OCI-LY1 (cell line): Measurements from ENCODE around the gene KCNE4.

Experiments used
- H2AFZ ChIP-seq: fragments of 200-600 bp; sonication (generic), shearing (Covaris generic); 2 replicates; pipeline ENCODE4 v1.6.0; 2014; ENCODE audit warnings: antibody characterized with exemption, mild to moderate bottlenecking, low read length
- H3F3A ChIP-seq: fragments of 200-600 bp; sonication (generic), shearing (Covaris generic); 2 replicates; pipeline ENCODE4 v1.6.0; 2014; ENCODE audit warnings: mild to moderate bottlenecking, antibody characterized with exemption, low read length, moderate library complexity; ENCODE audit not compliant: insufficient read depth
- H3K27ac ChIP-seq: fragments of 200-600 bp; sonication (generic); 2 replicates; pipeline ENCODE4 v1.5.1; 2014; ENCODE audit warnings: low read length, mixed run types, mild to moderate bottlenecking, low read depth; ENCODE audit not compliant: poor library complexity, severe bottlenecking
- H3K27me3 ChIP-seq: fragments of 200-600 bp; sonication (generic); 2 replicates; pipeline ENCODE4 v1.6.0; 2014; ENCODE audit warnings: antibody characterized with exemption, mild to moderate bottlenecking, low read length, moderate library complexity; ENCODE audit not compliant: insufficient read depth
- H3K36me3 ChIP-seq: fragments of 200-600 bp; sonication (generic); 2 replicates; pipeline ENCODE4 v1.6.1; 2014; ENCODE audit warnings: mild to moderate bottlenecking, antibody characterized with exemption, low read length, moderate library complexity, mixed read lengths; ENCODE audit not compliant: insufficient read depth
- H3K4me1 ChIP-seq: fragments of 200-600 bp; sonication (generic); 2 replicates; pipeline ENCODE4 v1.5.1; 2014; ENCODE audit warnings: mild to moderate bottlenecking, low read length, moderate library complexity; ENCODE audit not compliant: insufficient read depth, severe bottlenecking
- H3K4me2 ChIP-seq: fragments of 200-600 bp; sonication (generic), shearing (Covaris generic); 2 replicates; pipeline ENCODE4 v1.6.1; 2014; ENCODE audit warnings: low read length
- H3K4me3 ChIP-seq: fragments of 200-600 bp; sonication (generic); 2 replicates; pipeline ENCODE4 v1.5.1; 2014; ENCODE audit warnings: low read length, low read depth, mild to moderate bottlenecking, mixed read lengths; ENCODE audit not compliant: poor library complexity, severe bottlenecking
- H3K79me2 ChIP-seq: fragments of 200-600 bp; shearing (Covaris generic); 2 replicates; pipeline ENCODE4 v1.6.1; 2016; ENCODE audit warnings: mixed run types, low read length, mixed read lengths; ENCODE audit not compliant: insufficient read depth
- H3K9ac ChIP-seq: fragments of 200-600 bp; sonication (generic), shearing (Covaris generic); 2 replicates; pipeline ENCODE4 v1.6.1; 2014; ENCODE audit warnings: mild to moderate bottlenecking, low read length, mixed read lengths
- H3K9me2 ChIP-seq: fragments of 200-600 bp; sonication (generic), shearing (Covaris generic); 2 replicates; pipeline ENCODE4 v1.6.1; 2014; ENCODE audit warnings: low read depth, mild to moderate bottlenecking, low read length, mixed read lengths
- H3K9me3 ChIP-seq: fragments of 200-600 bp; shearing (Covaris generic); 2 replicates; pipeline ENCODE4 v1.6.1; 2014; ENCODE audit warnings: low read length, mixed read lengths
- H4K20me1 ChIP-seq: fragments of 200-600 bp; sonication (generic), shearing (Covaris generic); 2 replicates; pipeline ENCODE4 v1.6.0; 2016; ENCODE audit warnings: mild to moderate bottlenecking, low read length; ENCODE audit not compliant: insufficient read depth
- EZH2 ChIP-seq: fragments of 200-600 bp; sonication (generic), shearing (Covaris generic); IDR thresholded peaks from 2 replicates; pipeline ENCODE4 v1.8.0; 2017; ENCODE audit warnings: borderline replicate concordance, mixed run types, mild to moderate bottlenecking, antibody characterized with exemption, low read length, moderate library complexity, mixed read lengths
- TF ChIP-seq, protein P1 (sequence below): fragments of 200-600 bp; sonication (generic), shearing (Covaris generic); IDR thresholded peaks from 2 replicates; pipeline ENCODE4 v1.5.1; 2017; ENCODE audit warnings: mild to moderate bottlenecking, antibody characterized with exemption, low read length, moderate library complexity, mixed read lengths

Gene KCNE4

GRCh38 chr2:223093436-223094241, 41.6 kb downstream of the KCNE4 start:
- H2AFZ ChIP-seq = no peak overlapping the region
- TF ChIP-seq, protein P1, sequence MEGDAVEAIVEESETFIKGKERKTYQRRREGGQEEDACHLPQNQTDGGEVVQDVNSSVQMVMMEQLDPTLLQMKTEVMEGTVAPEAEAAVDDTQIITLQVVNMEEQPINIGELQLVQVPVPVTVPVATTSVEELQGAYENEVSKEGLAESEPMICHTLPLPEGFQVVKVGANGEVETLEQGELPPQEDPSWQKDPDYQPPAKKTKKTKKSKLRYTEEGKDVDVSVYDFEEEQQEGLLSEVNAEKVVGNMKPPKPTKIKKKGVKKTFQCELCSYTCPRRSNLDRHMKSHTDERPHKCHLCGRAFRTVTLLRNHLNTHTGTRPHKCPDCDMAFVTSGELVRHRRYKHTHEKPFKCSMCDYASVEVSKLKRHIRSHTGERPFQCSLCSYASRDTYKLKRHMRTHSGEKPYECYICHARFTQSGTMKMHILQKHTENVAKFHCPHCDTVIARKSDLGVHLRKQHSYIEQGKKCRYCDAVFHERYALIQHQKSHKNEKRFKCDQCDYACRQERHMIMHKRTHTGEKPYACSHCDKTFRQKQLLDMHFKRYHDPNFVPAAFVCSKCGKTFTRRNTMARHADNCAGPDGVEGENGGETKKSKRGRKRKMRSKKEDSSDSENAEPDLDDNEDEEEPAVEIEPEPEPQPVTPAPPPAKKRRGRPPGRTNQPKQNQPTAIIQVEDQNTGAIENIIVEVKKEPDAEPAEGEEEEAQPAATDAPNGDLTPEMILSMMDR = no peak
- TF ChIP-seq EZH2 = no peak

DNA sequence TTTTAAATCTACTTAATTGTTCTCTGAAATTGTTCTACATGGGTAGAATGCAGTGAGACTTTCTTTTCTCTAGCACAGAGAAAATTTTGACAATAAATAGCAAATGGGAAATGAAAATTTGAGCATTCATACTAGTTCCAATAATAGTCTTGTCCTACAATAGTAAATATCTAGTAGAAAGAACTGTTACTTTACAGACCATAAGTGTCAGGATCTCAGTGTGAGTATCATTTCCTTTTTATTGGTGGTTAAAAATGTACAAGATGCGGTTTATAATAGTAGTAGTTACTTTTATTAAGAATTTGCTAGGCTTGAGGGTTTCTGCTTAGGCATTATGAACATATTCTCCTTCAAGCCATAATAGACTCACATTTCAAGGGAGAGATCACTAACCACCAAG, 43.2 kb downstream of the KCNE4 start:
- no peaks in the 10 kb centered on the region for H3K9me2 ChIP-seq
- TF ChIP-seq EZH2 = no peak
- H3K9ac ChIP-seq = no peak overlapping the region
- no peaks in the 10 kb centered on the region for H4K20me1 ChIP-seq
- H3K27ac ChIP-seq = no peak overlapping the region
- no peaks in the 10 kb centered on the region for H3K27me3 ChIP-seq
- no peak overlapping the region for H2AFZ ChIP-seq
- no peaks in the 10 kb centered on the region for H3K9me3 ChIP-seq
- no peaks in the 10 kb centered on the region for H3K36me3 ChIP-seq
- no peak overlapping the region for H3K4me3 ChIP-seq
- no peaks in the 10 kb centered on the region for H3K79me2 ChIP-seq
- H3F3A ChIP-seq = no peaks in the 10 kb centered on the region
- no peaks in the 10 kb centered on the region for H3K4me1 ChIP-seq
- no peak overlapping the region for H3K4me2 ChIP-seq

More at GRCh38 chr2:223093436-223094241, 41.6 kb downstream of the KCNE4 start:
- H3K27me3 ChIP-seq = no peaks in the 10 kb centered on the region
- H3K4me3 ChIP-seq = no peak overlapping the region
- H3K9me2 ChIP-seq = no peaks in the 10 kb centered on the region
- H3K4me1 ChIP-seq = no peaks in the 10 kb centered on the region
- no peaks in the 10 kb centered on the region for H3K9me3 ChIP-seq
- H3F3A ChIP-seq = no peaks in the 10 kb centered on the region
- no peak overlapping the region for H3K27ac ChIP-seq
- H4K20me1 ChIP-seq = no peaks in the 10 kb centered on the region
- H3K4me2 ChIP-seq = no peak overlapping the region
- H3K79me2 ChIP-seq = no peaks in the 10 kb centered on the region
- H3K9ac ChIP-seq = no peak overlapping the region
- no peaks in the 10 kb centered on the region for H3K36me3 ChIP-seq

- Histone ChIP-seq H3K27ac (no peak overlapping the region), H4K20me1 (no peaks in the 10 kb centered on the region), H3K9me3 (no peaks in the 10 kb centered on the region), H3K4me3 (no peak overlapping the region), H3K27me3 (no peaks in the 10 kb centered on the region), H3K4me2 (no peak overlapping the region), H3K36me3 (no peaks in the 10 kb centered on the region), H3K79me2 (no peaks in the 10 kb centered on the region), H3K9ac (no peak overlapping the region), H3K9me2 (no peaks in the 10 kb centered on the region), H2AFZ (no peak overlapping the region), H3F3A (no peaks in the 10 kb centered on the region), H3K4me1 (no peaks in the 10 kb centered on the region)
- TF ChIP-seq, protein P1 = no peak
- TF ChIP-seq EZH2 = no peak
These were observed 44.4 kb downstream of the KCNE4 start for GRCh38 chr2:223096235-223096970.
